ENCODE measurements around the gene FMN2. TPM values are rescaled to one million over a fixed set of nuclear protein-coding genes. Genes with fewer than 3 reads are reported as not detected.

Gene FMN2
- total RNA-seq, 1 experiment from 2014 or later = 0.59 TPM

- no peak overlapping the region for H3K4me3 Mint-ChIP-seq
- Histone ChIP-seq H3K4ac (ENCODE audit: low read depth, low read length) (no peak overlapping the region), H4K20me1 (ENCODE audit: control insufficient read depth, insufficient read depth, insufficient read length) (no peaks in the 10 kb centered on the region), H3K27ac (ENCODE audit: insufficient read length, low read depth, low read length) (no peak overlapping the region), H3K9ac (ENCODE audit: extremely low read depth, insufficient read length, low read length) (no peak overlapping the region), H4K8ac (replicated peaks; ENCODE audit: insufficient read length, low read depth, low read length) (no peak overlapping the region), H3K56ac (ENCODE audit: insufficient read length, low read depth, low read length) (no peak overlapping the region), H2AFZ (ENCODE audit: low read length) (no peak overlapping the region), H2BK20ac (ENCODE audit: low read depth, low read length, poor library complexity, severe bottlenecking) (no peak overlapping the region), H3K18ac (ENCODE audit: insufficient read length, low read depth, low read length) (no peak overlapping the region), H3K23ac (ENCODE audit: insufficient read length, low read depth, low read length) (no peak overlapping the region), H2BK12ac (ENCODE audit: insufficient read length, low read depth, low read length) (no peak overlapping the region), H2BK120ac (ENCODE audit: low read depth, low read length, poor library complexity, severe bottlenecking) (no peak overlapping the region), H3K14ac (ENCODE audit: insufficient read depth, low read length) (no peak overlapping the region), H3K4me2 (ENCODE audit: insufficient read depth, insufficient read length, low read length) (no peak overlapping the region), H3K79me2 (ENCODE audit: insufficient read depth, low read length) (no peaks in the 10 kb centered on the region), H3K23me2 (ENCODE audit: insufficient read length, low read depth, low read length, poor library complexity, severe bottlenecking) (no peaks in the 10 kb centered on the region), H3K4me1 (ENCODE audit: insufficient read depth, low read length) (peaks cover 3% of the 10 kb centered on the region; the same call in 1 of the 2 replicates), H3T11ph (ENCODE audit: low read length) (no peak overlapping the region), H4K5ac (ENCODE audit: insufficient read length, low read depth, low read length) (no peak overlapping the region), H2BK15ac (ENCODE audit: low read depth, low read length) (no peak overlapping the region), H4K91ac (ENCODE audit: insufficient read length, low read depth, low read length) (no peak overlapping the region), H3K9me3 (ENCODE audit: control insufficient read depth, low read depth, low read length) (no peaks in the 10 kb centered on the region), H2BK5ac (ENCODE audit: insufficient read length, low read length) (no peak overlapping the region), H3K27me3 (ENCODE audit: insufficient read depth, low read length) (no peaks in the 10 kb centered on the region), H2AK5ac (ENCODE audit: insufficient read length, low read length) (no peak overlapping the region), H3K79me1 (ENCODE audit: insufficient read depth, low read depth, low read length, poor library complexity, severe bottlenecking) (no peaks in the 10 kb centered on the region)
- no peaks in the 10 kb centered on the region; a peak in 1 of 7 replicates for H3K36me3 Mint-ChIP-seq (ENCODE audit: insufficient read depth in 1 of 3, low read depth in 3 of 3)
- peak overlapping the region in 1 of 3 experiments; percentile 11; a peak in 2 of 7 replicates for H3K27ac Mint-ChIP-seq
- no CpG with 5 or more reads among the region's 1 CpG for WGBS (ENCODE audit: extremely low coverage, insufficient read length, low lambda C conversion rate)
- H3K4me1 Mint-ChIP-seq = peaks cover 25 to 29% of the 10 kb centered on the region in 2 experiments
- TF ChIP-seq CTCF (conservative IDR thresholded peaks at IDR 0.05) = no peak
- DNase-seq = no peak
- no peaks in the 10 kb centered on the region for H3K27me3 Mint-ChIP-seq (ENCODE audit: low read depth)
- H3K9me3 Mint-ChIP-seq = peaks cover 0 to 3% of the 10 kb centered on the region in 2 experiments; a peak in 2 of 5 replicates
Measured at GRCh38 chr1:240310226-240310925, 218.7 kb downstream of the FMN2 start.
